NCI-H82 treated with DMSO at 0.1 percent for 48 hours (cell line): ENCODE results near the gene RAB21.
"Not testable (repeated sequence)": the region's sequence is repeated elsewhere in the genome, so short reads cannot be mapped to it uniquely, and the experiment has no call there.

ENCODE experiments used
- DNase-seq: peaks from one replicate; lab custom pipeline; 2025; ENCODE audit not compliant: unreplicated experiment; lab: John Stamatoyannopoulos, UW

RAB21 gene

GRCh38 chr12:71749666-71750065 lies 5.0 kb upstream of the RAB21 start:
- no peak for DNase-seq

GRCh38 chr12:71752891-71753290 lies 1.8 kb upstream of the RAB21 start:
- no peak for DNase-seq

- DNase-seq, result no peak
Observed at GRCh38 chr12:71755146-71755892, 656 bp downstream of the RAB21 start.

GRCh38 chr12:71756054-71756690 lies 1.5 kb downstream of the RAB21 start:
- DNase-seq, result no peak

GRCh38 chr12:71759941-71760340 lies 5.3 kb downstream of the RAB21 start:
- DNase-seq, result no peak

GRCh38 chr12:71760471-71760870 lies 5.8 kb downstream of the RAB21 start:
- DNase-seq, result no peak

GRCh38 chr12:71761354-71761753 lies 6.7 kb downstream of the RAB21 start:
- DNase-seq, result not testable (repeated sequence)

GRCh38 chr12:71763677-71764379 lies 9.2 kb downstream of the RAB21 start:
- no peak for DNase-seq

- no peak for DNase-seq
Observed at GRCh38 chr12:71764587-71765321, 10.1 kb downstream of the RAB21 start.

- DNase-seq, result no peak
Observed at GRCh38 chr12:71766202-71766601, 11.5 kb downstream of the RAB21 start.

- no peak for DNase-seq
Observed at GRCh38 chr12:71767183-71767582, 12.5 kb downstream of the RAB21 start.

GRCh38 chr12:71768900-71769299 lies 14.2 kb downstream of the RAB21 start:
- DNase-seq, result no peak

- DNase-seq, result no peak
Observed at GRCh38 chr12:71771069-71771468, 16.4 kb downstream of the RAB21 start.

- DNase-seq, result no peak
Observed at GRCh38 chr12:71772735-71773134, 18.1 kb downstream of the RAB21 start.

GRCh38 chr12:71780237-71780822 lies 25.7 kb downstream of the RAB21 start:
- DNase-seq, result no peak

GRCh38 chr12:71782017-71782416 lies 27.4 kb downstream of the RAB21 start:
- no peak for DNase-seq

- DNase-seq, result no peak
Observed at GRCh38 chr12:71786829-71787228, 32.2 kb downstream of the RAB21 start.

GRCh38 chr12:71787580-71787979 lies 32.9 kb downstream of the RAB21 start:
- no peak for DNase-seq

- DNase-seq, result no peak
Observed at GRCh38 chr12:71790331-71790730, 35.7 kb downstream of the RAB21 start.

GRCh38 chr12:71791473-71792150 lies 36.9 kb downstream of the RAB21 start:
- DNase-seq, result no peak
